ENCODE measurements around the gene TMEM131. TPM values are rescaled to one million over a fixed set of nuclear protein-coding genes. Genes with fewer than 3 reads are reported as not detected.

The TMEM131 gene
- total and polyA plus RNA-seq, 7 experiments from 2014 or later, result 10.6 to 46.4 (median 40.5) TPM

- intact Hi-C loops (cut with micrococcal nuclease), result no loop called here
- ATAC-seq (no peak), DNase-seq (no peak)
- Mint-ChIP-seq H3K4me3 (no peak overlapping the region), H3K27ac (no peak overlapping the region), H3K36me3 (peaks cover 9 to 53% (median 33%) of the 10 kb centered on the region in 5 donors), H3K27me3 (no peaks in the 10 kb centered on the region), H3K9me3 (peaks cover 0 to 3% (median 0%) of the 10 kb centered on the region in 11 donors), H3K4me1 (peaks cover 15 to 36% (median 18%) of the 10 kb centered on the region in 7 donors)
- no peak overlapping the region for H3K27ac ChIP-seq (ENCODE audit: low read depth, low read length)
- peaks cover 0 to 3% (median 0%) of the 10 kb centered on the region in 3 experiments for H3K9me3 ChIP-seq (ENCODE audit: control insufficient read depth in 2 of 3, low read length in 3 of 3)
- peaks cover 28 to 97% (median 29%) of the 10 kb centered on the region in 3 experiments for H3K36me3 ChIP-seq (ENCODE audit: control insufficient read depth in 2 of 3, insufficient read depth in 3 of 3, low read length in 3 of 3)
- no peak overlapping the region for H3K4me3 ChIP-seq (ENCODE audit: low read length)
- ChIA-PET CTCF (no interaction called here), POLR2A (interaction anchor here (1.6 kb wide), 1 partner anchor 17 kb away, joined by 4 read pairs; no protein-coding TSS in a partner anchor)
- H3K4me1 ChIP-seq (ENCODE audit: control insufficient read depth in 2 of 2, insufficient read depth in 2 of 2, low read length in 2 of 2), result peaks cover 0 to 13% of the 10 kb centered on the region in 2 donors
- H3K27me3 ChIP-seq (ENCODE audit: control insufficient read depth in 2 of 2, insufficient read depth in 2 of 2, low read length in 2 of 2), result no peaks in the 10 kb centered on the region
These were observed 260.6 kb downstream of the TMEM131 start for GRCh38 chr2:97735161-97735561.

GRCh38 chr2:97734061-97735051 is 261.4 kb downstream of the TMEM131 start:
- no peak for ATAC-seq
- H3K9me3 Mint-ChIP-seq, result peaks cover 0 to 5% (median 0%) of the 10 kb centered on the region in 11 donors
- peak overlapping the region in 2 of 9 donors; percentile 38 to 62 for H3K27ac Mint-ChIP-seq
- Histone ChIP-seq H3K27ac (ENCODE audit: low read depth, low read length) (no peak overlapping the region), H3K4me3 (ENCODE audit: low read length) (no peak overlapping the region), H3K9me3 (ENCODE audit: control insufficient read depth in 2 of 3, low read length in 3 of 3) (peaks cover 0 to 5% (median 0%) of the 10 kb centered on the region in 3 experiments), H3K36me3 (ENCODE audit: control insufficient read depth in 2 of 3, insufficient read depth in 3 of 3, low read length in 3 of 3) (peaks cover 28 to 97% (median 34%) of the 10 kb centered on the region in 3 experiments), H3K4me1 (ENCODE audit: control insufficient read depth in 2 of 2, insufficient read depth in 2 of 2, low read length in 2 of 2) (peaks cover 0 to 12% of the 10 kb centered on the region in 2 donors), H3K27me3 (ENCODE audit: control insufficient read depth in 2 of 2, insufficient read depth in 2 of 2, low read length in 2 of 2) (no peaks in the 10 kb centered on the region)
- H3K4me3 Mint-ChIP-seq, result no peak overlapping the region
- ChIA-PET POLR2A (no interaction called here), CTCF (no interaction called here)
- DNase-seq, result no peak
- H3K36me3 Mint-ChIP-seq, result peaks cover 10 to 61% (median 41%) of the 10 kb centered on the region in 5 donors
- H3K4me1 Mint-ChIP-seq, result peaks cover 15 to 37% (median 18%) of the 10 kb centered on the region in 7 donors
- no peaks in the 10 kb centered on the region for H3K27me3 Mint-ChIP-seq
- intact Hi-C loops (cut with micrococcal nuclease), result no loop called here

- H3K4me1 Mint-ChIP-seq, result peaks cover 13 to 39% (median 19%) of the 10 kb centered on the region in 7 donors
- no peak overlapping the region for H3K27ac ChIP-seq (ENCODE audit: low read depth, low read length)
- H3K9me3 Mint-ChIP-seq, result peaks cover 0 to 5% (median 0%) of the 10 kb centered on the region in 11 donors
- intact Hi-C loops (cut with micrococcal nuclease), result no loop called here
- ChIA-PET POLR2A (no interaction called here), CTCF (no interaction called here)
- H3K4me3 Mint-ChIP-seq, result no peak overlapping the region
- H3K36me3 ChIP-seq (ENCODE audit: control insufficient read depth in 2 of 3, insufficient read depth in 3 of 3, low read length in 3 of 3), result peaks cover 29 to 97% (median 32%) of the 10 kb centered on the region in 3 experiments
- peaks cover 10 to 63% (median 45%) of the 10 kb centered on the region in 5 donors for H3K36me3 Mint-ChIP-seq
- H3K4me1 ChIP-seq (ENCODE audit: control insufficient read depth in 2 of 2, insufficient read depth in 2 of 2, low read length in 2 of 2), result peaks cover 0 to 12% of the 10 kb centered on the region in 2 donors
- peak overlapping the region in 3 of 9 donors; percentile 38 to 75 (median 62) for H3K27ac Mint-ChIP-seq
- H3K27me3 ChIP-seq (ENCODE audit: control insufficient read depth in 2 of 2, insufficient read depth in 2 of 2, low read length in 2 of 2), result no peaks in the 10 kb centered on the region
- H3K9me3 ChIP-seq (ENCODE audit: control insufficient read depth in 2 of 3, low read length in 3 of 3), result peaks cover 0 to 5% (median 0%) of the 10 kb centered on the region in 3 experiments
- H3K4me3 ChIP-seq (ENCODE audit: low read length), result no peak overlapping the region
- no peak for ATAC-seq
- H3K27me3 Mint-ChIP-seq, result no peaks in the 10 kb centered on the region
- DNase-seq, result peak in 1 of 9 donors; percentile 3
These were observed 262.3 kb downstream of the TMEM131 start for GRCh38 chr2:97733341-97734035.

- H3K9me3 ChIP-seq (ENCODE audit: control insufficient read depth in 2 of 3, low read length in 3 of 3), result peaks cover 0 to 5% (median 0%) of the 10 kb centered on the region in 3 experiments
- H3K27me3 Mint-ChIP-seq, result no peaks in the 10 kb centered on the region
- H3K4me1 Mint-ChIP-seq, result peaks cover 16 to 42% (median 23%) of the 10 kb centered on the region in 7 donors
- peaks cover 22 to 97% (median 28%) of the 10 kb centered on the region in 3 experiments for H3K36me3 ChIP-seq (ENCODE audit: control insufficient read depth in 2 of 3, insufficient read depth in 3 of 3, low read length in 3 of 3)
- POLR2A ChIA-PET, result interaction anchor here (1.1 kb wide), 1 partner anchor 22 kb away, joined by 3 read pairs; no protein-coding TSS in a partner anchor
- no peaks in the 10 kb centered on the region for H3K27me3 ChIP-seq (ENCODE audit: control insufficient read depth in 2 of 2, insufficient read depth in 2 of 2, low read length in 2 of 2)
- intact Hi-C loops (cut with micrococcal nuclease), result no loop called here
- no peak overlapping the region for H3K27ac ChIP-seq (ENCODE audit: low read depth, low read length)
- DNase-seq, result peak in 1 of 9 donors; percentile 6
- peaks cover 5 to 14% of the 10 kb centered on the region in 2 donors for H3K4me1 ChIP-seq (ENCODE audit: control insufficient read depth in 2 of 2, insufficient read depth in 2 of 2, low read length in 2 of 2)
- no peak overlapping the region for H3K4me3 Mint-ChIP-seq
- peak overlapping the region in 2 of 9 donors; percentile 43 to 56 for H3K27ac Mint-ChIP-seq
- CTCF ChIA-PET, result no interaction called here
- peaks cover 10 to 65% (median 47%) of the 10 kb centered on the region in 5 donors for H3K36me3 Mint-ChIP-seq
- H3K9me3 Mint-ChIP-seq, result peaks cover 0 to 5% (median 0%) of the 10 kb centered on the region in 11 donors
- H3K4me3 ChIP-seq (ENCODE audit: low read length), result no peak overlapping the region
- no peak for ATAC-seq
These were observed 263.1 kb downstream of the TMEM131 start for GRCh38 chr2:97732436-97733340.

- peaks cover 0 to 8% (median 0%) of the 10 kb centered on the region in 11 donors for H3K9me3 Mint-ChIP-seq
- no peaks in the 10 kb centered on the region for H3K27me3 Mint-ChIP-seq
- peak overlapping the region in 1 of 10 donors; percentile 51 for H3K4me3 Mint-ChIP-seq
- peaks cover 15 to 69% (median 56%) of the 10 kb centered on the region in 5 donors for H3K36me3 Mint-ChIP-seq
- Histone ChIP-seq H3K9me3 (ENCODE audit: control insufficient read depth in 2 of 3, low read length in 3 of 3) (peaks cover 0 to 5% (median 0%) of the 10 kb centered on the region in 3 experiments), H3K4me3 (ENCODE audit: low read length) (no peak overlapping the region), H3K4me1 (ENCODE audit: control insufficient read depth in 2 of 2, insufficient read depth in 2 of 2, low read length in 2 of 2) (peaks cover 8 to 25% of the 10 kb centered on the region in 2 donors), H3K27me3 (ENCODE audit: control insufficient read depth in 2 of 2, insufficient read depth in 2 of 2, low read length in 2 of 2) (no peaks in the 10 kb centered on the region), H3K36me3 (ENCODE audit: control insufficient read depth in 2 of 3, insufficient read depth in 3 of 3, low read length in 3 of 3) (peaks cover 31 to 97% (median 33%) of the 10 kb centered on the region in 3 experiments), H3K27ac (ENCODE audit: low read depth, low read length) (peak overlapping the region; percentile 10)
- CTCF ChIA-PET, result no interaction called here
- no peak for ATAC-seq
- H3K4me1 Mint-ChIP-seq, result peaks cover 23 to 54% (median 32%) of the 10 kb centered on the region in 7 donors
- intact Hi-C loops (cut with micrococcal nuclease), result no loop called here
- peak overlapping the region in 8 of 9 donors; percentile 34 to 85 (median 63) for H3K27ac Mint-ChIP-seq
- peak in 1 of 9 donors; percentile 3 for DNase-seq
- POLR2A ChIA-PET, result interaction anchor here (1.1 to 1.6 kb wide), 2 partner anchors 9 to 21 kb away, joined by 3 to 7 read pairs; no protein-coding TSS in a partner anchor
These were observed 264.3 kb downstream of the TMEM131 start for GRCh38 chr2:97731274-97732020.

Measured in naive thymus-derived CD4-positive, alpha-beta T cell (primary cell).